Activated effector memory CD4-positive, alpha-beta T cell treated with anti-CD3 and anti-CD28 coated beads, Interleukin-2, amount 50 U/mL, for 16 hours (primary cell): Measurements from ENCODE around the gene IST1.
"Not testable (repeated sequence)": the region's sequence is repeated elsewhere in the genome, so short reads cannot be mapped to it uniquely, and the experiment has no call there.

Source experiments
- DNase-seq: peaks from one replicate; pipeline ENCODE4 v3.0.0-alpha.2; 2020

Gene IST1

DNA sequence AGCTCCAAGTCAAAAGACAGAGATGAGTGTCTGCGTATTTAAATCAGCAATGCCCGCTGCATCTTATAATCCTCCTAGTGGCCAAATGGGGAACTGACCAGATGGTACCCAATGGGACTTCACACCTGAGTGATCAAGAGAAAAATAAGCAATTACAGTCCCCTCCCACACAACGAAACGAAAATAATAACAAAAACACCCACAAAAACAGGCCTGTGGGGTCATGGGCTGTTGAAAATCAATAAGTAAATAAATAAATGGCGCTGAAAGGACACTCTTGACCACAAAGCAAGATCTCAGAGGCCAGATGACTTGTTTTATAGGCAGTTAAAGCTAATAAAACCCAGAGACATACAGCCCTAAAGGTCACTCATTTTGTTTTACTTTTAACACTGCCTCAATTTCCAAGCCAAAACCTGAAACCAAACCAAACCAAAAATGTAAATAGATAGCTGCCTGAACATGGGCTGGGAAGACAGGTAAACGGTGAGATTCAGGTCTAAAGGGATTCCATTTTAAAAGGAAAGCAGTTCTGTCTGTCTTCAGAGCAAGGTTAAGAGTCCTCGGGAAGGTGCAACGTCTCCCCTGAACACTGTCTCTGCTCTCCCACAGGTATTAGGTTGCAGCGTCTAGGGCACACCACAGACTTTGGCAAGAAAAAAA lies 12.7 kb upstream of the IST1 start:
- peak; percentile 87 for DNase-seq

GRCh38 chr16:71883168-71883848 lies 12.0 kb upstream of the IST1 start:
- DNase-seq: peak; percentile 86

- peak; percentile 91 for DNase-seq
Measured at GRCh38 chr16:71883849-71884638, 11.3 kb upstream of the IST1 start, which contains the start of gene ZNF821. TSS of gene ZNF821 (minus strand) at chr16:71884182. CDS start at chr16:71879946, 4,236 bp downstream.

DNA sequence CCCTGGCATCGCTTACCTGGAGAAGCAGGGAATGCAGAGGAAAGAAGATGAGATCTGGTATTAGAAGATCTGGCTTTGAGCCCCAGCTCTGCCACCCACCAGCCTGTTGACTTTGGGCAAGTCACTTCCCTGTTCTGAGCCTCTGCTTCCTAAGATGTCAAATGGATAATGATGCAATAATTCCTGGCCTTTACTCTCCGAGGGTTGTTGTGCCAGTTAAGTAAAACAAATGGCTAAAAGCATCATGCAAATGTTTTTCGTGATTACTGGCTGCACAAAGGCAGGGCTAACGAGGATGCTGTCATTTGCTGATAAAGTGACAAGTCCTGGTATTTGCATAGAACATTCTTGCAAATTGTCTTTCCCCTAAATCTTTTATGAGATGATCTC lies 10.1 kb upstream of the IST1 start:
- no peak for DNase-seq

GRCh38 chr16:71889147-71889546 lies 6.2 kb upstream of the IST1 start:
- no peak for DNase-seq

DNA sequence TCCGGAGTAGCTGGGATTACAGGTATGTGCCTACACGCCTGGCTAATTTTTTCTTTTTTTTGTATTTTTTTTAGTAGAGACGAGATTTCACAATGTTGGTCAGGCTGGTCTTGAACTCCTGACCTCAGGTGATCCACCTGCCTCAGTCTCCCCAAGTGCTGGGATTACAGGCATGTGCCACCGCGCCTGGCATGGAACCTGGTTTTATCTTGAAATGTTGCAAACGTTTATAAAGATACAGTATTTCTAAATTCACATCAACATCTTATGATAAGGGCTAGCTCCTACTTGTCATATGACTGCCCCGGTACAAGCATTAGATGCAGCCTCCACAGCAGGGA lies 1.5 kb upstream of the IST1 start:
- no peak for DNase-seq

GRCh38 chr16:71894229-71894920 lies 956 bp upstream of the IST1 start:
- DNase-seq: peak; percentile 77

DNA sequence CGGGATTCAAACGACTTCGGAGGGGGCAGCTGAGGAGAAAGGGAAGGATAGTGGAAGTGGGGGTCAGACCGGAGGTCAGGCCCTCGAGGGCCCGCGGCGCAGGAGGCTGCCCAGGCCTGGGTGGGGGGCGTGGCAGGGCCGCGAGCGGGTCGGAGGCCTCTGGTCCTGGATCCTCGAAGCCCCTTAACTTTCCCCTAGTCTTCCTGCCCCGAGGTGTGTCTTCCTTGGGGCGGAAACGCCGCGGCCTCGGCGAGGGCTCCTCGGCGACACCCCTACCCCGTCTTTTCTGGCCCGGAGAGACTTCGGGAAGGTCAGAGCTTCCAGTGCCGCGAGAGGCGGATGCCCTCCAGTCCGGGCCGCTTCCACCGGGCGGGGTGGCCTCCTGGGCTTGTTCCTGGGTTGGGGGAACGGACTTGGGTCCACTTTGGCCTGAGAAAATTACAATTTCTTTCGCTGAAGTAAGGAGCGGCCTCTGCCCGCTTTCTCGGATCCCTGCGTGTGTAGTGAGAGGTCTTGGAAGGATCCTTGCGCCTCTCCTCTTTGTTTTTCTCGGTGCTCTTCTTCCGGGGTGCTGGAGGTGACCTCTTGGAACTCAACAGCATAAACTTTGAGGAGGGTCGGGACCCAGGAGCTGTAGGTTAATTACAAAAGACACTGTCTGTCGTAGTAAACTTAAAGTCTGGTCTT lies 491 bp downstream of the IST1 start:
- DNase-seq: no peak

- no peak for DNase-seq
Measured at GRCh38 chr16:71896764-71897368, 1.5 kb downstream of the IST1 start.

DNA sequence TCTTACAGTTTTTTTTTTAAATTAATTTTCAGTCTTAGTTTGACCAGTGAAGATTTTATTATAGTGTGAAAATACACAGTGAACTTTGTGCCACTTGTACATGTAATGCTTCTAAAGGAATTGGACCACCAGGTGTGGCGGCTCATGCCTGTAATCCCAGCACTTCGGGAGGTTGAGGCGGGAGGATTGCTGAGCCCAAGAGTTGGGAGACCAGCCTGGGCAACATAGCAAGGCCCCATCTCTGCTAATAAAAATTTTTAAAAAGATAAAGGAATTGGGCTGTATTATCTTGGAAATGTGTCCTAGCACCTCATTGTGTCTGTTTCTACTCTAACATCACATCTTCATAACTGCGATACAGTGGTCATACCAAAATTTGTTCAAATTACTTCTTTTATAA lies 3.8 kb downstream of the IST1 start:
- no peak for DNase-seq

DNA sequence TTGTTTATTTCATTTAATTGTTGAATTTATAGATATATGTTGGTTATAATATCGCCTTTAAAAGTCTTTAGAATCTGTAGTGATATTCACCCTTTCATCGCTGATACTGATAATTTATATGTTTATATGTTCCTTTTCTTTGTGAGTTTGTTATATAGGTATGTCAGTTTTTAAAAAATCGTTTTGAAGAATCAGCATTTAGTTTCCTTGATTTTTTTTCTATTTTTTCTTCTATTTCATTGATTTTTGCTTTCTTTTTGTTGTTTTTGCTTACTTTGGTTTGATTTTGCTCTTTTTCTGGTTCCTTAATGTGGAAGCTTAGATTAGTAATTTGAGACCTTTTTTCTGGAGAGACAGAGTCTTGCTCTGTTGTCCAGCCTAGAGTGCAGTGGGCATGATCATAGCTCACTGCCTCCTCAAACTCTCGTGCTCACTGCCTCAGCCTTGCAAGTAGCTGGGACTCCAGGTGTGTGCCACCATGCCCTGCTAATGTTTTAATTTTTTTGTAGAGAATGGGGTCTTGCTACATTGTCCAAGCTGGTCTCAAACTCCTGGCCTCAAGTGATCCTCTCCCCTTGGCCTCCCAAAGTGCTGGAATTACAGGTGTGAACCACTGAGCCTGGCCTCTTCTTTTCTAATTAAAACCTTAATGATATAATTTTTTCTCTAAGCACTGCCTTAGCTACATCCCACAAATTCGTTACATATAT lies 7.5 kb downstream of the IST1 start:
- no peak for DNase-seq

GRCh38 chr16:71903608-71904007 lies 8.3 kb downstream of the IST1 start:
- DNase-seq: no peak

- no peak for DNase-seq
Measured at GRCh38 chr16:71904239-71904638, 8.9 kb downstream of the IST1 start.

GRCh38 chr16:71905765-71906164 lies 10.4 kb downstream of the IST1 start:
- DNase-seq: not testable (repeated sequence)

GRCh38 chr16:71911121-71911520 lies 15.8 kb downstream of the IST1 start:
- no peak for DNase-seq

- no peak for DNase-seq
Measured at GRCh38 chr16:71912534-71913275, 17.4 kb downstream of the IST1 start.

DNA sequence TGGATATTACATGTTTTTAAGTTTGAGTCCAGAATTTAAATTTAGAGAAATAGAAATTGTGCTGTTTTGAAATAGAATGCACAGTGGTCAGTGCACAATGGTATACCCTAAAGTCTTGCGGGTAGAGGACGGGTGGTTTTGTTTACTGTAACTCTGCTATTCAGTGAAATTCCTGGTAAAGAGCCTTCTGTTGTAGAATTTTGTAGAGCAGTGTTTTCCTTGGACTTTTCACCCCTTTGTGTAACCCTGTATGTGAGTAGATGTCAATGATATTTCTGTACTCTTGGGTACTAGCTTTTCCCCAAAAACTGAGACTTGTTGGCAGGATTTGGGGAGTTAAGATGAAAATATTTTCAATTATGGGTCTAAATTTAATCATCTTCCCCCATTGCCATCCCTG lies 19.5 kb downstream of the IST1 start:
- DNase-seq: no peak

GRCh38 chr16:71915350-71915749 lies 20.0 kb downstream of the IST1 start:
- no peak for DNase-seq

DNA sequence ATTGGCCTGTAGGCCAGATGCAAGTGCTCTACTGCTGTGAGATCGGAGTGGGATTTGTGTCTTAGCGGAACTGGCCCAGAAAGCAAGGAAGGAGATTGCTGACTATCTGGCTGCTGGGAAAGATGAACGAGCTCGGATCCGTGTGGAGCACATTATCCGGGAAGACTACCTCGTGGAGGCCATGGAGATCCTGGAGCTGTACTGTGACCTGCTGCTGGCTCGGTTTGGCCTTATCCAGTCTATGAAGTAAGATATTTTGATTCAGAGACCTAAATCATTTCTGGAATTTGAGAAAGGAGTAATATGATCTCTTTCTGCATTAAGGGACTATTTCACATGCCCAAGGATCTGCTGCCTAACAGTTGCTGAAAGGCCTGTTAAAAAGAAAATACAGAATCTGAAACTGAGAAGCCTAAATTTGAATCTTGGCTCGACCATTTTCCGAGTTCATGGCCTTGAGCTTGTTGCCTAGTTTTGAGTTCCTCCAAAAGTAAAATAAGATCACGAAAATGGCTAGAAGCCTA lies 21.1 kb downstream of the IST1 start:
- DNase-seq: no peak

DNA sequence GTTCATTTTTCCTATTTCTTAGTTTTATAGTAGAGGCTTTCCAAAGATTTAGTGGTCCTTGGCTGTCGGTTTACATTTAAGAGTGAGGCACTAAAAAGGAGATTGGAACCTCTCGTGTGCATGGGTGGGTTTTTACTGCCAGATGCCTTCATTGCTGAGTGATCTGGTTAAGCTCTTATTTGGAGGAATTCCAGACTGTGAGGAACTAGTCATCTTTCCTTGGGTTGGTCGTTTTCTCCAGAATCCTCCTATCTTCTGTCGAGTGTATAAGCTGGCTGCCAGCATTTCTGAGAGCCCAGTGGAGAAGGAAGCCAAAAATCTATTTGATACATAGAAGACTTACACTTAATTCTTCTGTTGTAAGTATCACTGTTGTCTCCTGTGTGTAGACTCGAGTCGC lies 22.6 kb downstream of the IST1 start:
- no peak for DNase-seq

- DNase-seq: no peak
Measured at GRCh38 chr16:71919035-71919434, 23.7 kb downstream of the IST1 start.
